ENCODE data around the gene ZNF280C.

- TF ChIP-seq GATA3 (IDR thresholded peaks at IDR 0.05; ENCODE audit: low read depth, low read length) = no peak
- TF ChIP-seq GATA2 (IDR thresholded peaks at IDR 0.05; ENCODE audit: low read depth, low read length) = no peak
Observed at GRCh38 chrX:130165703-130166502, 102.8 kb downstream of the ZNF280C start, which contains the start of gene AIFM1.
